HEK293 (cell line): ENCODE measurements around the gene MYH3.

Experiments
- CTCF ChIA-PET: fragments of 350-600 bp; formaldehyde crosslinking; extraction: SDS; loops from one replicate; lab custom pipeline; 2021; ENCODE audit warnings: antibody characterized with exemption; lab: Yijun Ruan, JAX
- POLR2A ChIA-PET: fragments of 300-600 bp; formaldehyde crosslinking; extraction: SDS; loops from one replicate; lab custom pipeline; 2020; ENCODE audit warnings: antibody characterized with exemption, inconsistent platforms; lab: Yijun Ruan, JAX
- H3K27ac ChIP-seq: fragments of 200-500 bp; sonication (Bioruptor generic); 2 replicates; pipeline ENCODE4 v1.5.1; 2014; ENCODE audit warnings: low read depth, low read length, control low read depth, inconsistent platforms; ENCODE audit errors: extremely low read depth
- H3K36me3 ChIP-seq, 2 experiments: fragments of 200-500 bp in 1 of 2; sonication (Bioruptor generic) in 1 of 2; 1 replicate in 1 of 2; 2 replicates in 1 of 2; pipeline ENCODE4 v1.5.1; 2014 to 2017; ENCODE audit warnings: inconsistent platforms in 2 of 2, low read length in 2 of 2; ENCODE audit not compliant: control insufficient read depth in 2 of 2, insufficient read depth in 1 of 2
- H3K4me1 ChIP-seq: fragments of 200-500 bp; sonication (Bioruptor generic); 2 replicates; pipeline ENCODE4 v1.5.1; 2014; ENCODE audit warnings: mild to moderate bottlenecking, low read length, inconsistent platforms; ENCODE audit not compliant: control insufficient read depth, insufficient read depth
- H3K4me3 ChIP-seq: 2 replicates; pipeline ENCODE4 v1.5.1; 2011; ENCODE audit warnings: low read depth, mild to moderate bottlenecking, control low read depth, low read length, moderate library complexity
- H3K9me3 ChIP-seq: fragments of 200-500 bp; sonication (Bioruptor generic); 2 replicates; pipeline ENCODE4 v1.5.1; 2014; ENCODE audit warnings: low read depth, low read length, inconsistent platforms; ENCODE audit not compliant: control insufficient read depth, insufficient read depth
- GLI2 ChIP-seq: fragments of 450-650 bp; formaldehyde crosslinking; IDR thresholded peaks from 2 replicates; pipeline ENCODE4; 2017; ENCODE audit warnings: missing biosample characterization, missing genetic modification characterization, low read depth, borderline replicate concordance
- KLF8 ChIP-seq: fragments of 450-650 bp; formaldehyde crosslinking; IDR thresholded peaks from 2 replicates; pipeline ENCODE4 v1.5.1; 2016; ENCODE audit warnings: missing biosample characterization, missing genetic modification characterization
- MEIS1 ChIP-seq: sonication (generic); formaldehyde crosslinking; IDR thresholded peaks from 2 replicates; pipeline ENCODE4 v1.8.1; 2022; ENCODE audit warnings: missing genetic modification reagents, mild to moderate bottlenecking, borderline replicate concordance
- PRDM1 ChIP-seq: fragments of 450-650 bp; formaldehyde crosslinking; IDR thresholded peaks from 2 replicates; pipeline ENCODE4; 2016; ENCODE audit warnings: missing biosample characterization, missing genetic modification characterization
- REPIN1 ChIP-seq: fragments of 450-650 bp; formaldehyde crosslinking; IDR thresholded peaks from 2 replicates; pipeline ENCODE4 v1.5.1; 2017; ENCODE audit warnings: missing biosample characterization, missing genetic modification characterization, low read depth
- TCF7L2 ChIP-seq: IDR thresholded peaks from 2 replicates; pipeline ENCODE4 v1.6.1; 2011; ENCODE audit warnings: low read depth, mild to moderate bottlenecking, inconsistent platforms, low read length, moderate library complexity, borderline replicate concordance
- ZFP3 ChIP-seq: fragments of 450-650 bp; formaldehyde crosslinking; IDR thresholded peaks from 2 replicates; pipeline ENCODE4 v1.5.1; 2016; ENCODE audit warnings: low read depth, missing biosample characterization, missing genetic modification characterization
- ZNF132 ChIP-seq: fragments of 450-650 bp; formaldehyde crosslinking; IDR thresholded peaks from 2 replicates; pipeline ENCODE4 v1.5.1; 2017; ENCODE audit warnings: missing biosample characterization, missing genetic modification characterization, borderline replicate concordance
- ZNF394 ChIP-seq: fragments of 450-650 bp; formaldehyde crosslinking; IDR thresholded peaks from 2 replicates; pipeline ENCODE4 v1.5.1; 2016; ENCODE audit warnings: missing biosample characterization, missing genetic modification characterization, mild to moderate bottlenecking, moderate library complexity, borderline replicate concordance
- ZNF404 ChIP-seq: fragments of 450-650 bp; formaldehyde crosslinking; IDR thresholded peaks from 2 replicates; pipeline ENCODE4 v1.5.1; 2017; ENCODE audit warnings: missing biosample characterization, missing genetic modification characterization
- ZNF426 ChIP-seq: fragments of 450-650 bp; formaldehyde crosslinking; IDR thresholded peaks from 2 replicates; pipeline ENCODE4 v1.5.1; 2017; ENCODE audit warnings: missing biosample characterization, missing genetic modification characterization, mild to moderate bottlenecking, inconsistent platforms, moderate library complexity
- ZNF473 ChIP-seq: fragments of 450-650 bp; formaldehyde crosslinking; IDR thresholded peaks from 2 replicates; pipeline ENCODE4 v1.5.1; 2017; ENCODE audit warnings: missing biosample characterization, missing genetic modification characterization
- ZNF530 ChIP-seq: fragments of 450-650 bp; formaldehyde crosslinking; IDR thresholded peaks from 2 replicates; pipeline ENCODE4 v1.5.1; 2016; ENCODE audit warnings: low read depth, missing biosample characterization, missing genetic modification characterization
- ZNF558 ChIP-seq: fragments of 450-650 bp; formaldehyde crosslinking; IDR thresholded peaks from 2 replicates; pipeline ENCODE4 v1.5.1; 2016; ENCODE audit warnings: missing biosample characterization, missing genetic modification characterization
- ZNF600 ChIP-seq: fragments of 450-650 bp; formaldehyde crosslinking; IDR thresholded peaks from 2 replicates; pipeline ENCODE4 v1.5.1; 2016; ENCODE audit warnings: missing biosample characterization, missing genetic modification characterization
- ZNF776 ChIP-seq: fragments of 450-650 bp; formaldehyde crosslinking; IDR thresholded peaks from 2 replicates; pipeline ENCODE4 v1.5.0; 2017; ENCODE audit warnings: missing biosample characterization, missing genetic modification characterization, borderline replicate concordance
- ZNF792 ChIP-seq: fragments of 450-650 bp; formaldehyde crosslinking; IDR thresholded peaks from 2 replicates; pipeline ENCODE4 v1.5.1; 2016; ENCODE audit warnings: missing biosample characterization, missing genetic modification characterization
- ZSCAN16 ChIP-seq: fragments of 450-650 bp; formaldehyde crosslinking; IDR thresholded peaks from 2 replicates; pipeline ENCODE4 v1.5.1; 2016; ENCODE audit warnings: missing biosample characterization, missing genetic modification characterization
- ZSCAN30 ChIP-seq: fragments of 450-650 bp; IDR thresholded peaks from 2 replicates; pipeline ENCODE4 v1.5.1; 2018; ENCODE audit warnings: missing biosample characterization, mild to moderate bottlenecking, missing genetic modification characterization, moderate library complexity
- TF ChIP-seq, protein P1 (sequence below): fragments of 450-650 bp; formaldehyde crosslinking; IDR thresholded peaks from 2 replicates; pipeline ENCODE4 v1.5.1; 2016; ENCODE audit warnings: missing biosample characterization, missing genetic modification characterization
- TF ChIP-seq, protein P2 (sequence below): fragments of 450-650 bp; formaldehyde crosslinking; IDR thresholded peaks from 2 replicates; pipeline ENCODE4 v1.5.1; 2017; ENCODE audit warnings: missing biosample characterization, missing genetic modification characterization

The MYH3 gene

DNA sequence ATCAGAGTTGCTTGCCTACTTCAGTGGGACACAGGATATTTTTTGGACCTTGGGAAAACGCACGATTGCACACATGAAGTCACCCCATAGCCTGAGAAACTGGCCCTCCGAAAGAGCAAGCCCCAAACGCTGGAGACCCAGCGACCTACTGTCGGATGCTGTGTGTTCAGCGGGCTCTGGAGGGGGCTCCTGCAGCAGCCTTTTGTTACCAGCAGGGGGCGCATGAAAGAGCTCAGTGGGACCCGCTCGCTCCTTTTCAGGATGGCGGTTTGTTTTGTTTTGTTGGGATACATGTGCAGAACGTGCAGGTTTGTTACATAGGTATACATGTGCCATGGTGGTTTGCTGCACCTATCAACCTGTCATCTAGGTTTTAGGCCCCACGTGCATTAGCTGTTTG lies 28.4 kb downstream of the MYH3 start:
- CTCF ChIA-PET = interaction anchor here (0.6 to 10.6 kb wide), 14 partner anchors 9 to 874 kb away, joined by 3 to 210 read pairs (median 3); no protein-coding TSS in a partner anchor
- TF ChIP-seq ZNF792 (tag by site-specific recombination) (no peak), ZNF776 (tag by site-specific recombination) (no peak), ZNF404 (tag by site-specific recombination) (no peak), ZNF473 (tag by site-specific recombination) (no peak), TCF7L2 (no peak), ZNF600 (tag by site-specific recombination) (no peak), ZNF426 (no peak), ZSCAN30 (no peak), MEIS1 (CRISPR knock-in tag) (no peak), REPIN1 (tag by site-specific recombination) (no peak), KLF8 (tag by site-specific recombination) (no peak), ZSCAN16 (tag by site-specific recombination) (no peak), ZNF394 (tag by site-specific recombination) (no peak)
- TF ChIP-seq, protein P1, sequence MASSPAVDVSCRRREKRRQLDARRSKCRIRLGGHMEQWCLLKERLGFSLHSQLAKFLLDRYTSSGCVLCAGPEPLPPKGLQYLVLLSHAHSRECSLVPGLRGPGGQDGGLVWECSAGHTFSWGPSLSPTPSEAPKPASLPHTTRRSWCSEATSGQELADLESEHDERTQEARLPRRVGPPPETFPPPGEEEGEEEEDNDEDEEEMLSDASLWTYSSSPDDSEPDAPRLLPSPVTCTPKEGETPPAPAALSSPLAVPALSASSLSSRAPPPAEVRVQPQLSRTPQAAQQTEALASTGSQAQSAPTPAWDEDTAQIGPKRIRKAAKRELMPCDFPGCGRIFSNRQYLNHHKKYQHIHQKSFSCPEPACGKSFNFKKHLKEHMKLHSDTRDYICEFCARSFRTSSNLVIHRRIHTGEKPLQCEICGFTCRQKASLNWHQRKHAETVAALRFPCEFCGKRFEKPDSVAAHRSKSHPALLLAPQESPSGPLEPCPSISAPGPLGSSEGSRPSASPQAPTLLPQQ (tag by site-specific recombination) = no peak
- TF ChIP-seq, protein P2, sequence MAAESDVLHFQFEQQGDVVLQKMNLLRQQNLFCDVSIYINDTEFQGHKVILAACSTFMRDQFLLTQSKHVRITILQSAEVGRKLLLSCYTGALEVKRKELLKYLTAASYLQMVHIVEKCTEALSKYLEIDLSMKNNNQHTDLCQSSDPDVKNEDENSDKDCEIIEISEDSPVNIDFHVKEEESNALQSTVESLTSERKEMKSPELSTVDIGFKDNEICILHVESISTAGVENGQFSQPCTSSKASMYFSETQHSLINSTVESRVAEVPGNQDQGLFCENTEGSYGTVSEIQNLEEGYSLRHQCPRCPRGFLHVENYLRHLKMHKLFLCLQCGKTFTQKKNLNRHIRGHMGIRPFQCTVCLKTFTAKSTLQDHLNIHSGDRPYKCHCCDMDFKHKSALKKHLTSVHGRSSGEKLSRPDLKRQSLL (tag by site-specific recombination) = no peak

DNA sequence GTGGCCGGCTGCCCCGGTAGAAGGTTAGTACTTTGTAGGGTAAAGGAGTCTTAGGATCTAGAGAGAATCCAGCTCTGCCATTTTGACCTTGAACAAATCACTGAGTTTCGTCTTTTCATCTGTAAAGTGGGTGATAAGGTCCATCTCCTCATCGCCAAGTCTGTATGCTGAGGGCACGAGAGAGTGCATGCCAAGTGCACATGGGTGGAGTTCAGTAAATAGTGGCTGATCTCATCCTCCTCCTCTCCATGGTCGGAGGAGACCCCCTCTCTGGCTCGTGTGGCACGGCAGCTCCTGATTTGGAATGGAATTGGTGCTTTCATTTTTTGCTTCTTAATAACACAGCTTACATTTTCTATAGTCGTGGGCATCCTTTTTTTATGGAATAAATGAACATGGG lies 30.7 kb downstream of the MYH3 start:
- peaks cover 0 to 20% of the 10 kb centered on the region in 2 experiments; a peak in 1 of 3 replicates for H3K36me3 ChIP-seq
- H3K9me3 ChIP-seq = no peaks in the 10 kb centered on the region
- ChIA-PET POLR2A (no interaction called here), CTCF (interaction anchor here (2.0 to 9.7 kb wide), 2 partner anchors 8 to 20 kb away, joined by 9 to 210 read pairs; no protein-coding TSS in a partner anchor)
- TF ChIP-seq MEIS1 (CRISPR knock-in tag) (no peak), ZFP3 (tag by site-specific recombination) (no peak), ZNF530 (tag by site-specific recombination) (no peak), PRDM1 (tag by site-specific recombination) (no peak), ZNF132 (no peak), GLI2 (tag by site-specific recombination) (no peak)
- no peaks in the 10 kb centered on the region for H3K4me1 ChIP-seq
- no peak overlapping the region for H3K27ac ChIP-seq
- H3K4me3 ChIP-seq = no peak overlapping the region

More for the DNA sequence above, 28.4 kb downstream of the MYH3 start:
- H3K4me3 ChIP-seq = no peak overlapping the region
- no peaks in the 10 kb centered on the region for H3K4me1 ChIP-seq
- POLR2A ChIA-PET = interaction anchor here (0.6 kb wide), 1 partner anchor 305 kb away, joined by 5 read pairs; no protein-coding TSS in a partner anchor
- H3K27ac ChIP-seq = no peak overlapping the region
- no peaks in the 10 kb centered on the region for H3K9me3 ChIP-seq
- peaks cover 0 to 37% of the 10 kb centered on the region in 2 experiments; a peak in 1 of 3 replicates for H3K36me3 ChIP-seq

DNA sequence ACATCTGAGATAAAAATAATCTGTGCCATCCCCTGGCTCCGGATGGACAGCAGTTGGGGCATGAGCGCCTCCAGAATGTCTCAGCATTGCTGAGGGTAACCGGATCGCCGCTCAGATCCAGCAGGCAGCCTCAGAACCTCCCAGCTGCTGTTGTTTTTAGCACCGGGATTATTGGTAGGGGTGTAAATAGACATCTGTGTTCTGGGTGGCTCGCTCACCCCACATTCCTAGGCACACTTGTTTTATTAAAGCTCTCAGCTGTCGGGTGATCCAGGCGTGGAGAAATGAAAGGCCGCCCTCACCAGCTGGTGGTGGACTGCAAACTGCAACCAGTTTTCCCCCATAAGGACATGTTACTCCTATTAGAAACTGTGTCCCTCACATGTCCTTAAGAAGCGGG lies 32.1 kb downstream of the MYH3 start:
- Histone ChIP-seq H3K4me1 (no peaks in the 10 kb centered on the region), H3K9me3 (no peaks in the 10 kb centered on the region), H3K4me3 (no peak overlapping the region), H3K36me3 (peaks cover 0 to 13% of the 10 kb centered on the region in 2 experiments; a peak in 1 of 3 replicates), H3K27ac (no peak overlapping the region)
- TF ChIP-seq ZNF558 = no peak
- ChIA-PET POLR2A (no interaction called here), CTCF (interaction anchor here (1.0 kb wide), 1 partner anchor 9 kb away, joined by 3 read pairs; no protein-coding TSS in a partner anchor)
